Measurements from ENCODE around the gene PDE4D.

The PDE4D gene

DNA sequence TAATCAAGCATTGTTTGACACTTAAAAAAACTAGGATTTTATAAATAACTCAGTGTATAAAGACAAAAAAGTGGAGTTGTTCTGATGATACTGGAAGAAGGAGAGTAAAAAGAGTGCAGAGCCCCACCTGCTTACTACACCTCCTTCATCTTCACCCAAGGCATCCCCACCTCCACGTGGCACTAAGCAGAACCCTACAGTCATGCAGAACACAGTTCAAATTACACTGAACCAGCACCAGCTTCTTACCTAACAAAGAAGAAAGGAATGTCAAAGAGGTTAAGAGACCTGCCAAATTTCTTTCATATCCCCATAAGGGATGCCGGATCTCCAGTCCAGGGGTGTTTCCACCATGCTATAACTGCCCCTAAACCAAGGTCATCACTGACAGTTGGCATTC lies 55.5 kb downstream of the PDE4D start:
- DNase-seq: no peak

DNA sequence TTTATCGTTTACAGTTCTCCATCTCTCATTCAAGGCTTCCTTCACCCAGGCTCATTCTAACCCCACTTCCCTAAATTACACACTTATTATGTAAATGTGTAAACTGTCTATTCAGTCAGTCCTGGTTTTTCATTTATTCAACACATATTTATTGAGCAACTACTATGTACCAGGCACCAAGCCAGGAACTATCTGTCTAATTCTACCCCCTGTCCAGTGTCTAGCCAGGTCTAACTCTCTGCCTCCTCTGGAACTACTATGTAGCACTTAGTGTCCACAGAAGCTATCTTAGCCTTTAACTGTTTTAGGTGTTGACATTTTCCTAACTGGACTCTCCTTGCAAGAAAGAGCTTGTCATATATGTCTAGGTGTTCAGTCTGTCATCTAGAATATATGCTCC lies 56.5 kb downstream of the PDE4D start:
- no peak for DNase-seq

DNA sequence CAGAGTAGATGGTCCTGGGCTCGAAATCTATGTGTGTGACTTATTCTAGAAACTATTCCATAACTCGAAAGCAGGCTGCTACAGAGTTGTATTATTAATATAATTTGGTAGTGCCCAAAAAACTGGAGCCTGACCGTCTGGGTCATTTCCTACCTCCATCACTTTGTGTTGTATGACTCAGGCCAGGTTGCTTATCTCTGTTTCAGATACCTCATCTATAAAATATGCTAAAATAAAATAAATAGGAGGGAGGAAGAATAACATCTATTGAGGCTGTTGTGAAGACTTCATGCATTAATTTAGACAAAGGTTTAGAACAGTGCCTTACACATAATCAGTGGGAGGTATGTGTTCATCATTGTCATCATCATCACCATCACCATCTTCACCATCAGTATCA lies 57.7 kb downstream of the PDE4D start:
- DNase-seq: no peak

DNA sequence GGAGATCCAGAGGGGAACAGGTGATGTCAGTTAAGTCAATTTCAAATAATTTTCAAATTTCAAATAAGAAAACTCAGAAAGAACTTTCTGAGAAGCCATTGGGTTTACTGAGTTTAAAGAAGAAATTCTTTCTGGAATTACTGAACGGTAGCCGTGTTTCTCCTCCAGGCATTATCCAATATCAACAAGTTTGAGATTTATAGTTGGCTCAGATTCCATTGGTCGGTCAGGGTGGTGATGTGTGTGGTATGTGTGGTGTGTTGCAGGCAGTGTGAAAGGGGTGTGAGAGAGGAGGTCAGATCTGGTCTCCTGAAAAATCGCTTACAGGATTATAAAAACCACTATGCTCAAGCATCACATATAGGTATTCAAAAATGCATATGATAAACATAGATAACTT lies 60.1 kb downstream of the PDE4D start:
- DNase-seq: peak; percentile 60

DNA sequence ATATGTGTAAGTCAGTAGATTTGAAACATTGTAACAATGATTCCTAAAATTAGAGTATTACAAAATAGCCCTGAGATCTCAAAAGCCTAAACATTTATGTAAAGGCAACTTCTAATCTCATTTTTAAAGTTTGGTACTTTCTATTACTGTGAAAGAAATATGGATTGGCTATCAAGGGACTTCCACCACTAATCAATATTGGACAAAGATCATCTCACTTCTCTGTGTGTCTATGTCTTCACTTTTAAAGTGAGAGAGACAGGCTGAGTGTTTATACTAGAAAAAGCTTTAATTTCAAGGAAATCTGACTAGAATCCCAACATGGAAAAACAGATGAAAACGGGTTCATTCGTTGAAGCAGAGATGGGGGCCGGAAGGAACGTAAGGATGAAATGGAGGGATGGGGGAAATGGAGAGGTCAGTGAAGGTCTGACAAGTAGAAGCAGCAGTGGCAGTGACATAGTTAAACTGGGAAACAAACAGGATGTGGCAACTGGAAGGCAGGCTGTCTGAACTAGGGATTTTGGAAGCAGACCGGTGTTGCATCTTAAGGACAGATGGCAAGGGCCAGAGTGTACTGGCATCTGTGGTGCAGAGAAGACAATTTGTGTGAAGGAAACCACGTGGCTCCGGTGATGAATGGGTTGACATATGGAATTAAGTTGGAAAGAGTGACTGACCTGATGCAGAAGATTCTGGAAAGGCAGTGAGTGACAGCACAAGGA lies 60.8 kb downstream of the PDE4D start:
- no peak for DNase-seq

DNA sequence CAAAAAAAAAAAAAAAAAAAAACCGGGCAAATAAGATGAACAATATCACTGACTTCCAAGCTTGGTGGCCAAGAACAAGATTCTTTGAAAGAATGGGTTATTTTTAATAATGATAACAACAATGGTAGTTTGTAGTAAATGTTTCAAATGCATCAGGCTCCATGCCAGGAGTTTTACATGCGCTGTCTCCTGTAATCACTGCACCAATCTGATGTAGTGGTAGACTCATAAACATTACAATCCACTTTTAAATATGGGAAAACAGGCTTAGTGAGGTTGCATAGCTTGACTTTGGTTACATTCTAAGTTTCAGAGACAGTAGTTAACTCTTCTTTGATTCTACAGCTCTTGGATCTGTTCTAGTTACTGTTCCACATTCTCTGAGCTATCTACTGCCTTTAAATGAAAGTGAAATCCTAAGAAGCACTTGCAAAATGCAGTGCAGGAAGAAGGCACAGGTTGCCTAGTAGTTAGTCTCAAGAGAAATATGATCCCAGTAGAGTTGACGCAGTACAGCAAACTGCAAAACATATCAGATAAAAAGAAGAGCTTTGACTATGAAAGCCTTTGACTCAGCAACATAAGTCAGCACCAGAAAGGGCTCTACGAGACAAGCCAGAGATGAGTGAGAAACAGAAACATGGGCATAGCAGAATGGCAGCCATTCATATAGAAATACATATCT lies 62.1 kb downstream of the PDE4D start:
- DNase-seq: no peak

DNA sequence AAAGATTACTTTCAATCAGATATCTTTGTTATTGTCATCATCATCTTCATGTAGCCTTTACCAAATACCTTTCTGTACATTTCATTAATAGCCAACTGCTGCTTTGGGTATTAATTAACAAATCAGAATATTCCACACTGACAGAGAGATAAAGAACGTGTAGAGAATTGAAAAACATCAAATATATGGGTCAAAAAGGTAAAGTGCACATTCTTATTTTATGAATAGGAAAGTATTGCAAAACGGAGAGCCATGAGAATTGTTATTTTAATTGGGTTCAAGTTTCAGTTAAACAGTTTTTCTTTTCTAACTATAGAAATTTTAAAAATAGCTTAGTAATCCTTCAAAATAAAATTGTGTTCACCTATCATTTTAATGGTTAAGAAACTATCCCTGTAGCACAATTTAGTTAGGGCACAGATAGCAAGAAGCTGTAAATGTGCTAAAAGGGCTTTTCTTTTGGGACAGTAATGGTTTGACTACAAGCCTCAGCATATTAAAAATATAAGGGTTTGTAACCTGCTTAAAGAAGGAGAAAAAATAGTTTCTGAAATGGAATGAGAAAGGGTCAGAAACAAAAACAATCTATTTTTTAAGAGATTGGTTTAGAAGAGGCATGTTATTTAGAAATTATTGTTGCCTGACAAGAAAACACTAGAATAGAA lies 62.9 kb downstream of the PDE4D start:
- DNase-seq: no peak

DNA sequence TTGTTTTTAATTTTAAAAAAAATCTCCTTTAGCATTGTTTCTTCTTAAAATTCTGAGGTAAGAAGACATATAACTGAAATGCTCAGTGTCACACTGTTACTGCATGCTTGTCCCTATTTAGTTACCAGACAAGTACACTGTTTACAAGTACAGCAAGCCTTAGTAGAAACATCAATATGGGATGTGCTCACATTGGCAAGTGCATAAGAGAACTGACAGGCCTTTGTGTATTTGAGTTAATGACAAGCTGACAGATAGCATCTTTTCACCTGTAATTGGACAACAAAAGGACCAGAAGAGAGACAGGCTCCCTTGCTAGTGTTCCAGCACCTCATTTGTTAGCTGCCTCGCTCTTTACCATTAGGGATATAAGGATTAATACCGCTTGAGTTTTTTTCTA lies 63.6 kb downstream of the PDE4D start:
- DNase-seq: no peak

DNA sequence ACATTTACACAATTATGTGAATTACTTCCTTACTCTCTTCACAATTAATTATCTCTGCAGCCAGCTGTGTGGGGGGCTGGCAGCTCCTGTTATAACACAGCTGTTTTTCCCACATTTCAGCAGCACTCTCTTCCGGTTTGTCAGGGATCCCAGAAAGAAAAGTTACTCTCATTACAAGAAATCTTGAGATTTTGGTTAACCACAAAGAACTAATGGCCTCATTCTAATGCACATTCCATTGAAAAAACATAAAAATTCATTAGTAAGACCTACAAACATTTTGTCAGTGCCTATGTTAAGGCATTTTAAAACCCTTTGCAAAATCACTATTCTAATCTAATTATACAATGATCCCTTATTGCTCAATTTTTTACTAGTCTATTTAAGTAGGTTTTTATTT lies 64.1 kb downstream of the PDE4D start:
- peak; percentile 91 for DNase-seq

DNA sequence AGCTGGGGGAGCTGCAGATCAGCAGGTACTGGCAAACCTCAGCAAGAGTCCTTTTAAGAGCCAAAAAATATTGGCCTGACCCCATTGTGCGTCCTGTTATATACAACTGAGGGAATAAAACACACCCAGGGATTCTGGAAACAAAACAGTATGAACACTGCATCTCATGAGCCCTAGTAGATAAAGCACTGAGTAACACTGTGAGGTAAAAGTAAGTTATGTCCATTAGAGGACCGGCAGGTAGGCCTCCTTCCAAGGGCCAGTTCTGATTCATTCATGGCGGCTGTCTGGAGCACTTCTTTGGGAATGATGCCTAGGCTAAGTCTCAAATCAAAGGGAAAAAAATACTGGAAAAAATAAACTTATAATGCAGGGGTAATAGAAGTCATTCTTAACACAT lies 64.9 kb downstream of the PDE4D start:
- peak; percentile 49 for DNase-seq

DNA sequence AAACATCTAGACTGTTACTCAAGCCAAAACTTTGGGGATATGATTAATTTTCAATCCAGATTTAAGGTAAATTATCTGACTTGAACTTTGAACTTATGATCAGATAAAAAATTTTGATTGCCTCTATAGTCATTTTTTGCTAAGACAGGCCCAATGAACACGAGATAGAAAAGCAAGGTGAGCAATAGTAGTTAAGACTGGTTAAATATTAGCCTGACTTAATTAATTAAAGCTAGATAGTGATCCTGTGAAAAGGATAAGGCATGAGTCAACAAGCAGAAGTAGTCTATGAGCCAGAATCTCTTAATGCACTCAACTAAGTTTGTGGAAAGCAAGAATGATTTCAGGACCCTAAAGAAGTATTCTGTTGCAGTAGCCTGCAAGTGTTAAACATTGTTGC lies 66.5 kb downstream of the PDE4D start:
- DNase-seq: no peak

DNA sequence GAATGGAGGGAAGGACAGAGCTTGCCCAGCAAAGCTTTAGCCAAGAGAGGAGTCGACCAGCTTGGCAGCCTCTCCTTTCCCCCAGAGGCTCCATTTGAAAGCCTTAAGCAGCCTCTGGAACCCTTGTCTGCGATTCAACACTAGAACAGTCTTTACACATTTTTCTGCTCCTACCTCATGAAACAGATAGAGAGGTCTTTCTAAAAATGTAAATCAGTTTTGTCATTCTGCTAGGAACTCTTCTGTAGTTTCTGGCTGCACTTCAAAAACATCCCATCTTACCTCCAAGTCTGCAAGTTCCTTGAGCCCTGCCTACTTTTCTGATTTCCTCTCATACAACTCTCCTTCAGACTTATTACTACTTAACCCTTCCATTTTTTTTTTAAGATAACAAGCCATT lies 70.1 kb downstream of the PDE4D start:
- peak; percentile 64 for DNase-seq

DNA sequence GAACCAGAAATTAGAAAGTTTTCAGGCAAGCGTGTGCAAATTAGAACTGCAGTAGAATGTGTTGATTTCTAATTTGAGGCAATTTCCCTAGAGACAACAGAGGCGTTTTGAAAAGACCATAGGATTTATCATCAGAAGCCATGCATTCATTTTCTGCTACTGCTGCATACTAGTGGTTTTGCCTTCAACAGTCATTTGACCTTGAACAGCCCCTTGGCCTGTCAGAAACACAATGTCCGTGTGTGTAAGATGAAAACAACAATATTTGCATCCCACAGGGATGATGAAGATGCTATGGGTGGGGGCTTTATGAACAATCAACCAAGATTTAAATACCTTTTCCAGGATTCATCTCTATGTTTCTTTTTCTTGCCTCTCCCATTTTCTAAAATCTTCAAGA lies 73.7 kb downstream of the PDE4D start:
- peak; percentile 32 for DNase-seq

DNA sequence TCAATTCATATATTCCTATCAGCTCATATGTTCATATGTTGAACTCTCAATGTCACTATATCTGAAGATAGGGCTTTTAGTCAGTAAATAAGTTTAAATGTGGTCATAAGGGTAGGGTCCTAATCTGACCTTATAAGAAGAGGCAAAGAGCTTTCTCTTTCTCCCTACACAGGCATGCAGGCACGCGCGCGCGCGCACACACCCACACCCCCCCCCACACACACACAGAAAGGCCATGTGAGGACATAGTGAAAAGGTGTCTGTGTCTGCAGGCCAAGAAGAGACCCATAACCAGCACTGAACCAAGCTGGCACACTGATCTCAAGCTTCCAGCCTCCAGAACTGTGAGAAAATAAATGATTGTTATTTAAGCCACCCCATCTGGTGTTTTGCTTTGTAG lies 76.0 kb downstream of the PDE4D start:
- no peak for DNase-seq

DNA sequence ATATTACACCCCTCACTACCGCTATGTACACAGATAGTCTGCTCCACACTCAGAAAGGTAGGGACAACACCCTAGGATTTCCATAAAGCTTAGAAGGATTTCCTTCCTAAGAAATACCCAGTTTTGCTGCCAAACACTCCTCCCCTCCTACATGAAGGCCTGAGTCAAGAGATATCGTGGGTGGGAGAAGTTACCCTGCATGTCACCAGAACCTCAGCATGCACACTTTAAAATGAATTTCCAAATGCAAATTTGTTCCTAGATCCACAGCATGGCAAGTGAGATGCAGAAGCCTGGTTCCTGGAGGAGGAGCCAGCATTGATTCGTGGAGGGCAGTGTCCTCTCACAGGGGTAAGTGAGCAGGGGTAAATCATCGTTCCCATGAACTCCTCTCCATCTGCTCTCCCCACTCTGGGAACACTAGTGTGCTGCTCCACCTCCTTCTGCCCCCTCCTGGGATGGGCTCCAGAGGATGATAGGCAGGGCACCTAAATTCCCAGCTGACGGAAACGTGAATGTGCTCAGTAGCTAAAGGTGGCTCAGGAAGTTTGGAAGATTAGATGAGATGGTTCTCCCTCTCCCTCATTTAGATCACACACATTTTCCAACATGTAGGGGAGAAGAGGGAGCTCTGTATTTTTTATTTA lies 76.7 kb downstream of the PDE4D start:
- no peak for DNase-seq

DNA sequence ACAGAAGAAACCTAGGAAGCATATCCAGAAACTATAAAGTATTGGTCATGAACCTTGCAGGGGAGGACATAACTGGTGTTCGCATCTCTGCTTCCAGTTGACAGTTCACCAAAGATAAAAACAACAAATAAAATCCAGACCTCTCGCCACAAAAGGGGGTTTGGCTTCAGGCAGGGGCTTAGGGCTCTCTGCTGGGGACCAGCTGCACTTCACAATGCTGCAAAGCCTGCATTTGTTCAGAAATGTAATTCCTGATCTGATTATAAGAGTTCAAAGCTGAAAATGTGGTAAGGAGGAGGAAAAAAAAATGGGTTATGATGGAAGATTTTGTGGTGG lies 79.0 kb downstream of the PDE4D start:
- no peak for DNase-seq

DNA sequence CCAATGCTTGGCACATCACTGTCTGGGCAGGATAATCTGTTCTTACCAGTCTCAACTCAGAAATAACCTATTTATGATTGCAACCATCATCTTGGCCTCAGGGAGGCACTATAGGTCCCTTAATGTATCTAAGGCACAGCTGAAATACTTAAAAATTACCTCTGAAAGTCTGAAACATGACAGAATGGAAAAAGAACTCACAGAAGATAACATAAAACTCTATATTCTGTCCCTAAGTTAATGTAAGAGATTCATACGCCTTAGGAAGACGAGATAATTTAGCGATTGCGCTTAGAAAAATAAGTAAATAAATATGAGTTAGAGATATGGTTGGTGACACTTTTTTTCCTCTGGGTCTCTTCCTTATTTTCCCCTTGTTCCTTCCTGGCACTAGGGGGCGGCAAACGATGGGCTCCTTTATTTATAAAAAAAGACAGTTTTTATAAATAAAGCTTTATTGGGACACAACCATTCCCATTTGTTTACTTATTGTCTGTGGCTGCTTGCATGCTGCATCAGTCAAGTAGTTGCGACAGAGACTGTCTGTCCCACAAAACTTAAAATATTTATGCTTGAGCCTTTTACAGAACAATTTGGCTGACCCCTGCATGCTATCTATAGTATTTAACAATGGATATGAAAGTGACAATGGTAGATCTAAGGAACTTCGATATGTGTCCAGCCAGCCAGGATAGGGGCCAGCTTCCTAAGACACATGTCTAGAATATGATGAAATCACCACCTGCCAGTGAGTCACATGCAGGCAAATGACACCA lies 79.6 kb downstream of the PDE4D start:
- peak; percentile 73 for DNase-seq

DNA sequence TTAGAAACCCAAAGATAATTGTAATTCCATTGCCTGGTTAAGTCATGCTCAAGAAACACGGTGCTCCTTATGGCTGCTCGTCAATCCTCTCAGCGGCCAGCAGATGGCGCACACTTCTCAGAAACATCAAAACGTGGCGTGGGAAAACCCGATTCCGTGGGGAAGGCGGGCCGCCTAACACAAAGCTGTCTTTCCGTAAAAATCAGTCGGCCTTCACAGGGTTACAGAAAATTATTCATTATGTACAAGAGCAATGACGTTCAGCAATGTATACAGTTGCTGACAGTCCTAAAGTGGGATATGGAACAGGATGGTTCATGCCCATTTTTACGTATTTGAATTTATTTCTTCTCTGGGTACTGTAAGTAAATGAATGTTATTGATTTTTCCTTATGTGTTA lies 83.5 kb downstream of the PDE4D start:
- DNase-seq: peak; percentile 74

DNA sequence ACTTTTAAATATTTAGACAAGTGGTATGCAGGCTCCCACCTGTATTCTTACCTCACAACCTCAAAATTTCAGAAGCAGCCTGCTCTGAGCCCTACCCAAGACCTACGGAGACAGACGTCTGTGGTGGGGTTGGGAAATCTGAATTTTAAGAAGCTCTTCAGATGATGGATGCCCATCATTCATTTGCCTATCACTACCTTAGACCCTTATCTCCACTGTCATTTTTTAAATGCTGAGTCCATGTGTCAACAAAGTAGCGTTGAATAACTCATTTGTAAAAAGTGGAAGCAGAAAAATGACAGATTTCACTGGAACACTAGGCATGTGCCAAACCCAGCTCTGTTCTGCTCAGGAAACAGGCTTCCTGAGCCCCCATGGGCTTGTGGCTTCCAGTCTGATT lies 85.7 kb downstream of the PDE4D start:
- DNase-seq: no peak

DNA sequence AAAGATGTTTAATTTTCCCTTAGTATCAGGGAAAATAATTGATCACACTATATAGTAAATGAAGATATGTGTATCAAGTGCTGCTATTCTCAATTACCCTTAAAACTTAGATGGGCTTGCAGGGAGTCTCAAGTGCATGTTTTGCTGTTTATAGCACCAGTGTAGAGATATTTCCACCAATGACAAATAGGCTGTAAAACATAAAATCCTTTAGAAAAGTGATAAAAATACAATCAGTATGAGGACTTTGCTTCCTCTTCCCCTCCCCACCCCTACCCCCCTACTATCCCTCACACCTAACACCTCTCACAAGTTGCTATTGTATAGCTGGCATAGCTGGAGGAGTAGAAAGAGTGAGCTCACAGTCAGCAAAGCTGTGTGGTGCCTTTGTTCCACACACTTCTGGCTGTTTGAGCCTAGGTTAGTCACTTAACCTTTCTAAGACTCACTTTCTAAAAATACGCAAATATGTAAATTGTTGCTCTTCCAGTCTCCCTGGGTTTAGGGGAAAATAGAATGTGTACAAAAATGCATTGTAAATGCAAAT lies 93.1 kb downstream of the PDE4D start:
- DNase-seq: no peak

DNA sequence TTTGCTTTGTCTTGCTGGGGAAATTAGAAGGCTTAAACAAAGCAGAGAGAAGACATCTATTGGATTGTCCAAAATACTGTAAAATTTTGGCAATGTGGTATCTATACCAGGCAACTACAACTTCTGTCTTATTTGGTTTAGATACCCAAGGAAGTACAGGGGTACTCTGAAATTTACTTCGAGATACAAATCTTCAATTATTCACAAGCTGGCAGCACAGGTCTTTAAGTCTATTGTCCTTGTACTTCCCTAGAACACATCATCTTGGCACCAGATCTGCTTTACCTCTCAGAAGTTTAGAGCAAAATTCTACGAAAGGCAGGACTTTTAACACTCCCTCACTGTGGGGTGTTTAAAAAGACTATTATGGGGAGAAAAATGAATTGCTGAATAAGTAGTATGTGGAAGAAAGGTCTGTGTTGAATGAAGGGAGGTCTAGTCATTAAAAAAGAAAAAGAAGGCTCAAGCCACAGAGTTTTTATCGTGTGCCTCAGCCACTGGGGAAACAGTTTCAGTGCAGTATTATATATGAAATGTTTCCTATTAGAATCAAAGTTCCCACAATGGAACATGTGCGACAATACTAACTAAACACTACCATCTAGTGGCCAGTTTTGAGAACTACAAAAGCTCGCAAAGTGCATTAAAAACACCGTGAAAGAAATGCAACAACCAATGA lies 93.7 kb downstream of the PDE4D start:
- peak; percentile 62 for DNase-seq
